ENCODE measurements around the gene TARBP2. TPM values are rescaled to one million over a fixed set of nuclear protein-coding genes. Genes with fewer than 3 reads are reported as not detected.
A peak's percentile ranks its signal among the peaks of the same experiment; 100 is the strongest.
"Not testable (repeated sequence)": the region's sequence is repeated elsewhere in the genome, so short reads cannot be mapped to it uniquely, and the experiment has no call there.

Gene TARBP2
- total and polyA plus RNA-seq, 7 donors, result 7.6 to 23.3 (median 10.8) TPM

DNA sequence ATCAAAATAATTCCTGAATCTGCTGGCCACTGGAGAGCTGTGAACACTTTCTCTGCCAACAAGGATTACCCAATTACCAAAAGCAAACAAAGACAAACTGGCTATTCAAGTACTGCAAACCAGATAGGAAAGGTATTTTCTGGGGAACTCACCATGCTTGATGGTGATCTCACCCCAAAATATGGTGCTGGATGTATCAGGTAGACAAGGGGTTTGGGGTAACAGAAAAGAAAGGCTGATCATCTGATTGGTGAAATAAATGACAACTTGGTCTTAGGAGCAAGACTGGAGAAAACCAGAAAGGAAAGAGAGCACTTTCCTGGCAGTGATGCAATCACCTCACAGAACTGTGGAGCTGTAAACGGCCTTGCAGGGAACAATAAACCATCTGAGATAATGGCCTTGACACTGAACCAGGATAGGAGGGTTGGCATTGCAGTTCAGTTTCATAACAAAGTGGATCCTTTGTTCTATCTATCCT is 37.2 kb downstream of the TARBP2 start:
- H3K9me3 ChIP-seq, result no peaks in the 10 kb centered on the region
- TF ChIP-seq, protein P1, sequence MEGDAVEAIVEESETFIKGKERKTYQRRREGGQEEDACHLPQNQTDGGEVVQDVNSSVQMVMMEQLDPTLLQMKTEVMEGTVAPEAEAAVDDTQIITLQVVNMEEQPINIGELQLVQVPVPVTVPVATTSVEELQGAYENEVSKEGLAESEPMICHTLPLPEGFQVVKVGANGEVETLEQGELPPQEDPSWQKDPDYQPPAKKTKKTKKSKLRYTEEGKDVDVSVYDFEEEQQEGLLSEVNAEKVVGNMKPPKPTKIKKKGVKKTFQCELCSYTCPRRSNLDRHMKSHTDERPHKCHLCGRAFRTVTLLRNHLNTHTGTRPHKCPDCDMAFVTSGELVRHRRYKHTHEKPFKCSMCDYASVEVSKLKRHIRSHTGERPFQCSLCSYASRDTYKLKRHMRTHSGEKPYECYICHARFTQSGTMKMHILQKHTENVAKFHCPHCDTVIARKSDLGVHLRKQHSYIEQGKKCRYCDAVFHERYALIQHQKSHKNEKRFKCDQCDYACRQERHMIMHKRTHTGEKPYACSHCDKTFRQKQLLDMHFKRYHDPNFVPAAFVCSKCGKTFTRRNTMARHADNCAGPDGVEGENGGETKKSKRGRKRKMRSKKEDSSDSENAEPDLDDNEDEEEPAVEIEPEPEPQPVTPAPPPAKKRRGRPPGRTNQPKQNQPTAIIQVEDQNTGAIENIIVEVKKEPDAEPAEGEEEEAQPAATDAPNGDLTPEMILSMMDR (IDR thresholded peaks at IDR 0.05), result no peak
- 13 to 22% (median 17%) methylated on average over 1 of the region's 1 CpG for WGBS, 3 donors
- no peak for DNase-seq
- no peaks in the 10 kb centered on the region for H3K27me3 ChIP-seq (ENCODE audit: insufficient read depth in 3 of 3, low read length in 2 of 3)
- H3K27ac ChIP-seq, result no peak overlapping the region
- no peaks in the 10 kb centered on the region for H3K4me1 ChIP-seq
- ATAC-seq, result no peak
- H3K4me3 ChIP-seq, result no peak overlapping the region
- intact Hi-C loops (cut with DNase I), result no loop called here
- H3K36me3 ChIP-seq (ENCODE audit: insufficient read depth in 1 of 2, low read depth in 1 of 2), result peaks cover 9 to 100% of the 10 kb centered on the region in 2 donors

DNA sequence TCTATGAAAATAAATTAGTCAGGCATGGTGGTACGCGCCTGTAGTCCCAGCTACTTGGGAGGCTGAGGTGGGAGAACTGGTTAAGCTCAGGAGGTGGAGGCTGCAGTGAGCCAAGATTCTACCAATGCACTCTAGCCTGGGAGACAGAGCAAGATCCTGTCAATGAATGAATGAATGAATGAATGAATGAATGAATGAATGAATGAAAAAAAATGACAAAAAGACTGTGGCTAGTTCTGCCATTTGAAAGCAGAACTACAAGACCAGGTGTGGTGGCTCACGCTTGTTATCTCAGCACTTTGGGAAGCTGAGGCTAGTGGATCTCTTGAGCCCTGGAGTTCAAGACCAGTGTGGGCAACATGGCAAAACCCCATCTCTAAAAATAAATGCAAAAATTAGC is 38.4 kb downstream of the TARBP2 start:
- WGBS, 3 donors, result 92 to 100% (median 99%) methylated on average over 3 of the region's 3 CpGs
- Histone ChIP-seq H3K27ac (no peak overlapping the region), H3K27me3 (ENCODE audit: insufficient read depth in 3 of 3, low read length in 2 of 3) (no peaks in the 10 kb centered on the region), H3K4me3 (no peak overlapping the region), H3K36me3 (ENCODE audit: insufficient read depth in 1 of 2, low read depth in 1 of 2) (peaks cover 10 to 92% of the 10 kb centered on the region in 2 donors), H3K9me3 (no peaks in the 10 kb centered on the region), H3K4me1 (peaks cover 5% of the 10 kb centered on the region)
- DNase-seq (no peak), ATAC-seq (no peak)
- intact Hi-C loops (cut with DNase I), result no loop called here
- TF ChIP-seq, protein P1 (IDR thresholded peaks at IDR 0.05), result no peak

DNA sequence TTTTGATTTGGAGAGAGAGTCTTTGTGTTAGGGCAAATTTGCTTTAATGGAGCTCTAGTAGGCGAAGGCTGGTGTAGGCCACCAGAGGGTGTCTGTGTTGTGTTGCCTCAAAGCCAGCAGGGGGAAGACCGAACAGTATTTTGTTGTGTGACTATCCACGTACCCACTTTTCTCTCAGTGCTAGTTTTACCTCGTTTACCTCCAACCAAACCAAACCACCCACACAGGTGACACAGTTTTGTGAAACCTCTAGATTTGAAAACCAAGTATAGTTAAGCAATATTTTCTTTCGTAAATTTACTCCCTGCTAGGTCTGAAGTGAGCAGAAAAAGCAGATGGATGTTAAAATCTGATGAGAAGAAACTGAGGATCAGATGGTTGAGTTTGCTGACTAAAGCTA is 42.5 kb downstream of the TARBP2 start:
- TF ChIP-seq, protein P1 (IDR thresholded peaks at IDR 0.05), result peak; percentile 83
- Histone ChIP-seq H3K9me3 (no peaks in the 10 kb centered on the region), H3K4me3 (no peak overlapping the region), H3K4me1 (peaks cover 5% of the 10 kb centered on the region), H3K27me3 (ENCODE audit: insufficient read depth in 3 of 3, low read length in 2 of 3) (no peaks in the 10 kb centered on the region), H3K27ac (peak overlapping the region; percentile 43), H3K36me3 (ENCODE audit: insufficient read depth in 1 of 2, low read depth in 1 of 2) (peaks cover 4 to 77% of the 10 kb centered on the region in 2 donors)
- ATAC-seq, result peak; percentile 87 to 95 (median 90)
- peak in 1 of 2 donors; percentile 31 for DNase-seq
- WGBS, 3 donors, result 24 to 28% (median 27%) methylated on average over 5 of the region's 5 CpGs
- intact Hi-C loops (cut with DNase I), result loop anchor here in 1 of 2 donors (5.0 kb wide), 1 partner anchor 134 kb away; the partner anchor contains the start of gene ATP5MC2

DNA sequence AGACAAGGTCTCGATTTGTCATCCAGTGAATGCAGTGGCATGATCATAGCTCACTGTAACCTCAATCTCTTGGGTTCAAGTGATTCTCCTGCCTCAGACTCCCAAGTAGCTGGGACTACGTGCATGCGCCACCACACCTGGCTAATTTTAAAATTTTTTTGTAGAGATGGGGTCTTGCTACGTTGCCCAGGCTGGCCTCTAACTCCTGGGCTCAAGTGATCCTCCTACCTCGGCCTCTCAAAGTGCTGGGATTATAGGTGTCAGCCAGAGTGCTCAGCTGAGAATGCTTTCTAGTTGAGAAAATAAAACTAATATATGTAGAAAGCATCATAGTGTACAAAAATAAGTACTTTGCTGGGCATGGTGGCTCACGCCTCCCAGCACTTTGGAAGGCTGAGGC is 47.3 kb downstream of the TARBP2 start:
- H3K36me3 ChIP-seq (ENCODE audit: insufficient read depth in 1 of 2, low read depth in 1 of 2), result peaks cover 4 to 63% of the 10 kb centered on the region in 2 donors
- H3K4me1 ChIP-seq; H3K4me3 ChIP-seq; H3K27ac ChIP-seq; H3K9me3 ChIP-seq; H3K27me3 ChIP-seq (ENCODE audit: insufficient read depth in 3 of 3, low read length in 2 of 3); DNase-seq; intact Hi-C loops (cut with DNase I); ATAC-seq: not testable (repeated sequence)
- 95 to 98% (median 96%) methylated on average over 6 of the region's 6 CpGs for WGBS, 3 donors

DNA sequence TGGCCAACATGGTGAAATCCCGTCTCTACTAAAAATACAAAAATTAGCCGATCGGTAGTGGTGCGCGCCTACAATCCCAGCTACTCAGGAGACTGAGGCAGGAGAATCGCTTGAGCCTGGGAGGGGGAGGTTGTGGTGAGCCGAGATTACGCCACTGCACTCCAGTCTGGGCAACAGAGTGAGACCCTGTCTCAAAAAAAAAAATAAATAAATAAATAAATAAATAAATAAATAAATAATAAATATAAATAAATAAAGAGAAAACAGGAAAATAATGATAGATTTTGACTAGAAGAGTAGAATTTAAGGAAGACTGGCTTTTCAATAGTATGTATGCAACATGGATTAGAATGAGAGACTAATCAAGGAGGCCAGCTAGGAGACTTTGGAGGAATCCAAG is 49.0 kb downstream of the TARBP2 start:
- intact Hi-C loops (cut with DNase I); H3K27ac ChIP-seq: not testable (repeated sequence)

DNA sequence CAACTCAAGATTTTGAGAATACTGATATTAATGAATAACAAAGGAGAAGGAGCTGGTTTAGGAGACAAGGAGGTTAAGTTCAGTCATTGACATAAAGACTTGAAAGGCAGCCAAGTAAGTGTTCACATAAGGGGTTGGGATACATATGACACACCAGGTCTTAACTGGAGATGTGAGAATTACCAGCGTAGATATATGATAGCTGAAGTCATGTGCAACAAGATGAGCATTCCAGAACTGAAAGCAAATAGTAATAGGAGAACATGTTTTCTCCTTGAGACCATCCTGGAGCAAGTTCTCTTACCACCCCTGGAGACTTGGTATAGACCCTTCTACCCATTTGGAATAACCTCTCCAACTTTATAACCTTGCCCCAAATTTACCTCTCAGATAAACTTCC is 49.5 kb downstream of the TARBP2 start:
- H3K27ac ChIP-seq, result no peak overlapping the region
- intact Hi-C loops (cut with DNase I), result no loop called here
- 70 to 95% (median 75%) methylated on average over 1 of the region's 1 CpG for WGBS, 3 donors
- H3K4me1 ChIP-seq, result no peaks in the 10 kb centered on the region
- no peak overlapping the region for H3K4me3 ChIP-seq
- peaks cover 0 to 49% of the 10 kb centered on the region in 2 donors for H3K36me3 ChIP-seq (ENCODE audit: insufficient read depth in 1 of 2, low read depth in 1 of 2)
- H3K27me3 ChIP-seq (ENCODE audit: insufficient read depth in 3 of 3, low read length in 2 of 3), result no peaks in the 10 kb centered on the region
- DNase-seq (no peak), ATAC-seq (peak in 3 of 4 donors; percentile 54 to 70 (median 69))
- H3K9me3 ChIP-seq, result no peaks in the 10 kb centered on the region
- TF ChIP-seq, protein P1 (IDR thresholded peaks at IDR 0.05), result no peak

More for the DNA sequence above, 49.0 kb downstream of the TARBP2 start:
- peaks cover 0 to 54% of the 10 kb centered on the region in 2 donors for H3K36me3 ChIP-seq (ENCODE audit: insufficient read depth in 1 of 2, low read depth in 1 of 2)
- H3K4me3 ChIP-seq; H3K9me3 ChIP-seq; ATAC-seq; H3K27me3 ChIP-seq (ENCODE audit: insufficient read depth in 3 of 3, low read length in 2 of 3); H3K4me1 ChIP-seq; DNase-seq: not testable (repeated sequence)
- WGBS, 3 donors, result 97 to 98% (median 98%) methylated on average over 8 of the region's 8 CpGs
